IPS-20b (cell line): ENCODE measurements around the gene ACTL7B.

ENCODE experiments used
- H3K27ac ChIP-seq: one replicate; pipeline ENCODE4 v1.5.1; 2013; ENCODE audit warnings: low read length
- H3K27me3 ChIP-seq: 2 replicates; pipeline ENCODE4 v1.6.1; 2013; ENCODE audit warnings: mild to moderate bottlenecking, low read length, inconsistent platforms; ENCODE audit not compliant: insufficient read depth
- H3K36me3 ChIP-seq: 2 replicates; pipeline ENCODE4 v1.6.1; 2013; ENCODE audit warnings: low read depth, mild to moderate bottlenecking, inconsistent platforms, low read length, moderate library complexity; ENCODE audit not compliant: insufficient read depth
- H3K4me1 ChIP-seq: 2 replicates; pipeline ENCODE4 v1.6.1; 2013; ENCODE audit warnings: mild to moderate bottlenecking, control low read depth, inconsistent platforms, low read length, moderate library complexity; ENCODE audit not compliant: insufficient read depth
- H3K4me3 ChIP-seq: 2 replicates; pipeline ENCODE4 v1.5.1; 2013; ENCODE audit warnings: mild to moderate bottlenecking, low read length, inconsistent platforms
- H3K9ac ChIP-seq: 2 replicates; pipeline ENCODE4 v1.6.1; 2013; ENCODE audit warnings: low read depth, mild to moderate bottlenecking, inconsistent platforms, low read length, moderate library complexity
- H3K9me3 ChIP-seq: 2 replicates; pipeline ENCODE4 v1.6.1; 2013; ENCODE audit warnings: mild to moderate bottlenecking, low read depth, low read length, inconsistent platforms; ENCODE audit not compliant: insufficient read depth

Gene ACTL7B

GRCh38 chr9:108885643-108886348 lies 30.0 kb upstream of the ACTL7B start:
- no peak overlapping the region for H3K27ac ChIP-seq
- H3K9me3 ChIP-seq, result no peaks in the 10 kb centered on the region
- H3K27me3 ChIP-seq, result no peaks in the 10 kb centered on the region
- H3K9ac ChIP-seq, result no peak overlapping the region
- peaks cover 64% of the 10 kb centered on the region for H3K36me3 ChIP-seq
- H3K4me3 ChIP-seq, result no peak overlapping the region
- H3K4me1 ChIP-seq, result no peaks in the 10 kb centered on the region

DNA sequence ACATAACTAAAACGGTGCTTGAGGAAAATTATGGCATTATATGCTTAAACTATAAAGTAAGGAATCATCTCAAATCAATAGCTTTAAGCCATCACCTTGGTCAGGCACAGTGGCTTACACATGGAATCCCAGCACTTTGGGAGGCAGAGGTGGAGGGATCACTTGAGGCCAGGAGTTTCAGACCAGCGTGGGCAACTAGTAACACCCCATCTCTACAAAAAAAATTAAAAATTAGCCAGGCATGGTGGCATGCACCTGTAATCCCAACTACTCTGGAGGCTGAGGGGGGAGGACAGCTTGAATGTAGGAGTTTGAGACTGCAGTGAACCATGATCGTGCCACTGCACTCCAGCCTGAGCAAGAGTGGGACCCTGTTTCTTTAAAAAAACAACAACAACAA lies 28.9 kb upstream of the ACTL7B start:
- peaks cover 64% of the 10 kb centered on the region for H3K36me3 ChIP-seq
- H3K4me1 ChIP-seq, result no peaks in the 10 kb centered on the region
- H3K27me3 ChIP-seq, result no peaks in the 10 kb centered on the region

GRCh38 chr9:108883085-108883484 lies 27.3 kb upstream of the ACTL7B start:
- H3K9me3 ChIP-seq, result no peaks in the 10 kb centered on the region
- no peaks in the 10 kb centered on the region for H3K27me3 ChIP-seq
- H3K36me3 ChIP-seq, result peaks cover 64% of the 10 kb centered on the region
- no peak overlapping the region for H3K27ac ChIP-seq
- no peak overlapping the region for H3K9ac ChIP-seq
- no peaks in the 10 kb centered on the region for H3K4me1 ChIP-seq
- H3K4me3 ChIP-seq, result no peak overlapping the region

More for the DNA sequence above, 28.9 kb upstream of the ACTL7B start:
- H3K27ac ChIP-seq, result no peak overlapping the region
- no peaks in the 10 kb centered on the region for H3K9me3 ChIP-seq
- H3K4me3 ChIP-seq, result no peak overlapping the region
- H3K9ac ChIP-seq, result no peak overlapping the region

- no peak overlapping the region for H3K9ac ChIP-seq
Measured at GRCh38 chr9:108882052-108882888, 26.5 kb upstream of the ACTL7B start.

DNA sequence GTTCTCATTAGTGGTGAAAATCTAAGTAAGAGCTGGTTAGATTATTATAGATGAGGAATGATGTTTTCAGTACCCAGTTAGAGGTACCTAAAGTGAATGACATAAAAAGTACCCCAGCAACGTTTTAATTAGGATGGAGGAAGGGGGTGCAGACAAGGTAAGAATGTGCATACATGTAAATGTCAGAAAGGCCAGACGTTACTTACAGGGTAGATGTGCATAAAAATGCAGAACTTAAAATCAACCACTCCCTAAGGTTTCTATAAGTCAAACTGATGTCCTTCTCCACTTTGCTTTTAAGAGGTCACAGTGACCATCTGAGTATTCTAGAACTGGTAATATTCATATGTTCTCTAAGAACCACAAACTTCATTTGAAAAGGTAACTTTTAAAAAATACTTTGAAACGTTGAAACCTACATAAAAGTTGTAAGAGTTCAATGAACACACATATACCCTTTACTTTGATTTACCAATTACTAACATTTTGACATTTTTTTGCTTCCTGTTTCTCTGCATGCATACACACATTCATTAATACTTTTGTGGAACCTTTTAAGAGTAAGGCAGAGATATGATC lies 25.0 kb upstream of the ACTL7B start:
- Histone ChIP-seq H3K9me3 (no peaks in the 10 kb centered on the region), H3K9ac (no peak overlapping the region), H3K27ac (no peak overlapping the region), H3K4me1 (no peaks in the 10 kb centered on the region), H3K36me3 (peaks cover 72% of the 10 kb centered on the region), H3K4me3 (no peak overlapping the region), H3K27me3 (no peaks in the 10 kb centered on the region)

More at GRCh38 chr9:108882052-108882888, 26.5 kb upstream of the ACTL7B start:
- Histone ChIP-seq H3K9me3 (no peaks in the 10 kb centered on the region), H3K27ac (no peak overlapping the region), H3K4me1 (no peaks in the 10 kb centered on the region), H3K36me3 (peaks cover 64% of the 10 kb centered on the region), H3K4me3 (no peak overlapping the region), H3K27me3 (no peaks in the 10 kb centered on the region)

DNA sequence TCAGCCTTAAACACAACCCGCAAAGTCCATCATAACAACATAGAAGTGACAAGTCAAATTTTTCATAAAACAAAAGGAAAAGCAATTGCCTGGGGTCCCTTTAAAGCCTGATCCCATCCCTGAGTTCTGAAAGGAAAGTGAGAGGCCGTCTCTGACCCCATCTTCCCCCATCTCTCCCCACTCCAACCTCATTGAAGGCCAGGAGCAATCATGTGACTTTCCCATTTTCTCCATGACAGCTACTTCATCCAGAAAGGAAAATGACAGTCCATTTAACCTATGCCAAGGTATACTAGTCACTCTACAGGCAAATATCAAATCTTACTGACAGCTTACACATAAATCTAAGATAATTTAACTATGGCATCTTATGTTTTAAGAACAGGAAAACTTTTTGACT lies 21.7 kb upstream of the ACTL7B start:
- H3K9ac ChIP-seq, result no peak overlapping the region
- peaks cover 92% of the 10 kb centered on the region for H3K36me3 ChIP-seq
- H3K9me3 ChIP-seq, result no peaks in the 10 kb centered on the region
- no peaks in the 10 kb centered on the region for H3K27me3 ChIP-seq
- H3K27ac ChIP-seq, result no peak overlapping the region
- H3K4me3 ChIP-seq, result no peak overlapping the region
- H3K4me1 ChIP-seq, result no peaks in the 10 kb centered on the region

DNA sequence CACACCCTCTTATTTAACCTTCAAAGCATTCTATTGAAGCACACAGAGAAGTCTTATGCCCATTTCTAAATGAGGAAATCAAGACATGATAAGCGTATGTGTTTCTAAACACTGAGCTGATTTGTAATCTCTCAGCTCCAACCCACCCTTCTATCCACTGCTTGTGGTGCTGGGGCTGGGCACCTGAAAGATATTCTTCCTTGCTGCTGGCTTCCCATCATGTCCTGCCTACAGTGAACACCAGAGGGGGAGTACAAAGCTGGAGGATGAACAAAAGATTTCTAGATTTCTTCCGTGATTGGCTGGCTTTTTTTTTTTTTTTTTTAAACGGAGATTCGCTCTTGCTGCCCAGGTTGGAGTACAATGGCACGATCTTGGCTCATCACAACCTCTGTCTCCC lies 20.6 kb upstream of the ACTL7B start:
- no peak overlapping the region for H3K4me3 ChIP-seq
- no peak overlapping the region for H3K27ac ChIP-seq
- no peak overlapping the region for H3K9ac ChIP-seq
- no peaks in the 10 kb centered on the region for H3K9me3 ChIP-seq
- H3K4me1 ChIP-seq, result no peaks in the 10 kb centered on the region
- H3K27me3 ChIP-seq, result no peaks in the 10 kb centered on the region
- H3K36me3 ChIP-seq, result peaks cover 91% of the 10 kb centered on the region

GRCh38 chr9:108874058-108874788 lies 18.4 kb upstream of the ACTL7B start:
- no peaks in the 10 kb centered on the region for H3K9me3 ChIP-seq
- no peak overlapping the region for H3K9ac ChIP-seq
- H3K27ac ChIP-seq, result no peak overlapping the region
- H3K27me3 ChIP-seq, result no peaks in the 10 kb centered on the region
- no peak overlapping the region for H3K4me3 ChIP-seq
- no peaks in the 10 kb centered on the region for H3K4me1 ChIP-seq
- H3K36me3 ChIP-seq, result peaks cover 90% of the 10 kb centered on the region

DNA sequence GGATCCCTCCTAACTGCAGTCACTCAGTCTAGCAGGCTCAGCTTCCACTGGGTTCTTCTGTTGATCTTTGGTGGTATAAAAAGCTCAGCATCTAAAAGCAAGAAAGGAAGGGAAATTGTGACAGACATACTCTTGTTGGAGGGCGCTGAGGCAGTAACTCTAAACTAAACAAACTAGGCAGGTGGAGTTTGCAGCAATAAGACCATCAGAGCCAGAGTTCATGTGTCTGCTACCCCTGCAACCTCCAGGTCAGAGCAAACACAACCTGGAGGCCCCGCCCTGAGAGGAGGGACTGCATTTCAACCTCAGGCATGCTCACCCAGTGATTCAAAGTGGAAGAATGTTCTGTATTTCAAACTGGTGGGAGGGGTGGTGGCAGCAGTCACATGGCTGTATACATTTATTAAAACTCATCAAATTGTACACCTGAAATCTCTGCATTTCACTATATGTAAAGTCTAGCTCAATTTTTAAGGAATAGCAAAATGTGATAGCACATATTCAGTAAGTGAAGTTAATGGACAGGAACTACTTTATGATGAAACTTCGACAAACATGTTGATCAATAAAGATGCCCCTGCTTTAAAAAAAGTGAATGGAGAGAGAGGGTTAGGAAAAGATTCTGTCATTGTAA lies 13.4 kb upstream of the ACTL7B start:
- Histone ChIP-seq H3K27me3 (no peaks in the 10 kb centered on the region), H3K9me3 (no peaks in the 10 kb centered on the region), H3K36me3 (peaks cover 66% of the 10 kb centered on the region), H3K4me3 (no peak overlapping the region), H3K27ac (no peak overlapping the region), H3K9ac (no peak overlapping the region), H3K4me1 (no peaks in the 10 kb centered on the region)

DNA sequence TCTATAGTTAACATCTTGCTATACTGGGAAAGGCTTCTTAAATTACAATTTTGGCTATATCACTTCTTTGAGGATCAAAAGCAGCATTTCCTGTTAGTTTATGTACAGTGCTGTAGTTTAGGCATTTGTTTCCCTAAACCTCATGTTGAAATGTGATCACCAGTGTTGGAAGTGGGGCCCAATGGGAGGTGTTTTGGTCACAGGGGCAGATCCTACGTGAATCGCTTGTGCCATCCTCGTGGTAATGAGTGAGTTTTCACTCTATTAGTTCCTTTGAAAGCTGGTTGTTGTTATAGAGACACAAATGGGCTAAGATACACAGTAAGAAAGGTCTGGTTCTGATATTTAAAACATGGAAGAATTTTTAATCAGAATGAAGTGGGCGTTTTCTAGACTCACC lies 12.0 kb upstream of the ACTL7B start:
- no peak overlapping the region for H3K4me3 ChIP-seq
- H3K9me3 ChIP-seq, result no peaks in the 10 kb centered on the region
- H3K27me3 ChIP-seq, result no peaks in the 10 kb centered on the region
- no peak overlapping the region for H3K27ac ChIP-seq
- peaks cover 53% of the 10 kb centered on the region for H3K36me3 ChIP-seq
- H3K9ac ChIP-seq, result no peak overlapping the region
- no peaks in the 10 kb centered on the region for H3K4me1 ChIP-seq

GRCh38 chr9:108867116-108867515 lies 11.3 kb upstream of the ACTL7B start:
- Histone ChIP-seq H3K36me3 (peaks cover 48% of the 10 kb centered on the region), H3K27ac (no peak overlapping the region), H3K27me3 (no peaks in the 10 kb centered on the region), H3K9me3 (no peaks in the 10 kb centered on the region), H3K9ac (no peak overlapping the region), H3K4me3 (no peak overlapping the region), H3K4me1 (no peaks in the 10 kb centered on the region)
